ENCODE measurements around the gene EN2.

The EN2 gene

GRCh38 chr7:155458111-155458877 lies at the start of gene EN2:
EN2 (plus strand) TSS chr7:155458129; CDS start chr7:155458378, 249 bp downstream.
- TF ChIP-seq CTCF (IDR thresholded peaks at IDR 0.05) (no peak), ZFX (IDR thresholded peaks at IDR 0.05; ENCODE audit: borderline replicate concordance) (no peak)
- H3K27ac ChIP-seq = no peak within 1 kb of the TSS

- H3K27ac ChIP-seq = no peak overlapping the region
- TF ChIP-seq ZFX (IDR thresholded peaks at IDR 0.05; ENCODE audit: borderline replicate concordance) (no peak), CTCF (IDR thresholded peaks at IDR 0.05) (no peak)
These were observed 49.0 kb upstream of the EN2 start for GRCh38 chr7:155408651-155409586.

GRCh38 chr7:155409980-155410379 lies 47.9 kb upstream of the EN2 start:
- TF ChIP-seq CTCF (IDR thresholded peaks at IDR 0.05) (no peak), ZFX (IDR thresholded peaks at IDR 0.05; ENCODE audit: borderline replicate concordance) (no peak)

GRCh38 chr7:155410431-155410830 lies 47.5 kb upstream of the EN2 start:
- no peak overlapping the region for H3K27ac ChIP-seq
- TF ChIP-seq CTCF (IDR thresholded peaks at IDR 0.05) = no peak
- TF ChIP-seq ZFX (IDR thresholded peaks at IDR 0.05; ENCODE audit: borderline replicate concordance) = no peak

More at GRCh38 chr7:155409980-155410379, 47.9 kb upstream of the EN2 start:
- H3K27ac ChIP-seq = no peak overlapping the region

- H3K27ac ChIP-seq = no peak overlapping the region
- no peak for TF ChIP-seq ZFX (IDR thresholded peaks at IDR 0.05; ENCODE audit: borderline replicate concordance)
- TF ChIP-seq CTCF (IDR thresholded peaks at IDR 0.05) = no peak
These were observed 46.1 kb upstream of the EN2 start for GRCh38 chr7:155411718-155412415.

GRCh38 chr7:155412416-155413253 lies 45.3 kb upstream of the EN2 start:
- H3K27ac ChIP-seq = no peak overlapping the region
- no peak for TF ChIP-seq ZFX (IDR thresholded peaks at IDR 0.05; ENCODE audit: borderline replicate concordance)
- peak; percentile 94 for TF ChIP-seq CTCF (IDR thresholded peaks at IDR 0.05)
